NOMO-1 treated with dmso at 0.1 percent for 144 hours (cell line): ENCODE measurements around the gene PTPRH.

ENCODE experiments used
- DNase-seq: peaks from one replicate; lab custom pipeline; 2025; ENCODE audit not compliant: unreplicated experiment; lab: John Stamatoyannopoulos, UW

Gene PTPRH, protein sequence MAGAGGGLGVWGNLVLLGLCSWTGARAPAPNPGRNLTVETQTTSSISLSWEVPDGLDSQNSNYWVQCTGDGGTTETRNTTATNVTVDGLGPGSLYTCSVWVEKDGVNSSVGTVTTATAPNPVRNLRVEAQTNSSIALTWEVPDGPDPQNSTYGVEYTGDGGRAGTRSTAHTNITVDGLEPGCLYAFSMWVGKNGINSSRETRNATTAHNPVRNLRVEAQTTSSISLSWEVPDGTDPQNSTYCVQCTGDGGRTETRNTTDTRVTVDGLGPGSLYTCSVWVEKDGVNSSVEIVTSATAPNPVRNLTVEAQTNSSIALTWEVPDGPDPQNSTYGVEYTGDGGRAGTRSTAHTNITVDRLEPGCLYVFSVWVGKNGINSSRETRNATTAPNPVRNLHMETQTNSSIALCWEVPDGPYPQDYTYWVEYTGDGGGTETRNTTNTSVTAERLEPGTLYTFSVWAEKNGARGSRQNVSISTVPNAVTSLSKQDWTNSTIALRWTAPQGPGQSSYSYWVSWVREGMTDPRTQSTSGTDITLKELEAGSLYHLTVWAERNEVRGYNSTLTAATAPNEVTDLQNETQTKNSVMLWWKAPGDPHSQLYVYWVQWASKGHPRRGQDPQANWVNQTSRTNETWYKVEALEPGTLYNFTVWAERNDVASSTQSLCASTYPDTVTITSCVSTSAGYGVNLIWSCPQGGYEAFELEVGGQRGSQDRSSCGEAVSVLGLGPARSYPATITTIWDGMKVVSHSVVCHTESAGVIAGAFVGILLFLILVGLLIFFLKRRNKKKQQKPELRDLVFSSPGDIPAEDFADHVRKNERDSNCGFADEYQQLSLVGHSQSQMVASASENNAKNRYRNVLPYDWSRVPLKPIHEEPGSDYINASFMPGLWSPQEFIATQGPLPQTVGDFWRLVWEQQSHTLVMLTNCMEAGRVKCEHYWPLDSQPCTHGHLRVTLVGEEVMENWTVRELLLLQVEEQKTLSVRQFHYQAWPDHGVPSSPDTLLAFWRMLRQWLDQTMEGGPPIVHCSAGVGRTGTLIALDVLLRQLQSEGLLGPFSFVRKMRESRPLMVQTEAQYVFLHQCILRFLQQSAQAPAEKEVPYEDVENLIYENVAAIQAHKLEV

DNA sequence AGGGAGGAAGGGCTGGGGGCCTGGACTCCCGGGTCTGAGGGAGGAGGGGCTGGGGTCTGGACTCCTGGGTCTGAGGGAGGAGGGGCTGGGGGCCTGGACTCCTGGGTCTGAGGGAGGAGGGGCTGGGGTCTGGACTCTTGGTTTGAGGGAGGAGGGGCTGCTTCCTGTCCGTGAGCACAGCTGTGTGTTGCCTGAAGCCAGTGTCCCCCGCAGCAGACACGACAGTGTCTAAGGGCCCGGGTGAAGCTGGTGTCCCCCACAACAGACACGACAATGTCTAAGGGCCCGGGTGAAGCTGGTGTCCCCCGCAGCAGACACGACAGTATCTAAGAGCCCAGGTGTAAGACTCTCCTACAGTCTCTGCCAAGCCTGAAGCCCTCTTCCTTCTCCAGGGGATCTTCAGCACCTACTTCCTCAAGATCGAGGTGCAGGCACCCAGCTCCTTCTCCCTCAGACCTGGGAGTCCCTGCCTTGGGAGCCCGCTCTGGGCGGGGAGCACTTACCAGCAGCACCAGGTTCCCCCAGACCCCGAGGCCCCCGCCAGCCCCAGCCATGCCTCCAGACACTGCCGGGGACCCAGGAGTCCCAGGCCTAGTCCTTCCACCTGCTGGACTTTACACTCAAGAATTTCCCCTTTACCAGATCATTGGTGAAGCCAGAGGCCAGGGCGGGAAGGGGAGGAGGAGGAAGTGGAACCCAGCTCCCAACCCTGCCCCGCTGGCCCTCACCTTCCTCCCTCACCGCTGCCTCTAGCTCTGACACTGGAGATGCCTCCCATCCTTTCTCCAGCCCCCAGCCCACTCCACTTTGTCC, at the start of gene PTPRH:
Gene PTPRH, minus strand, starts transcription at position 622 of the 813 bp plus-strand sequence. Its CDS starts 68 bp downstream, at position 554.
- DNase-seq = peak; percentile 64

DNA sequence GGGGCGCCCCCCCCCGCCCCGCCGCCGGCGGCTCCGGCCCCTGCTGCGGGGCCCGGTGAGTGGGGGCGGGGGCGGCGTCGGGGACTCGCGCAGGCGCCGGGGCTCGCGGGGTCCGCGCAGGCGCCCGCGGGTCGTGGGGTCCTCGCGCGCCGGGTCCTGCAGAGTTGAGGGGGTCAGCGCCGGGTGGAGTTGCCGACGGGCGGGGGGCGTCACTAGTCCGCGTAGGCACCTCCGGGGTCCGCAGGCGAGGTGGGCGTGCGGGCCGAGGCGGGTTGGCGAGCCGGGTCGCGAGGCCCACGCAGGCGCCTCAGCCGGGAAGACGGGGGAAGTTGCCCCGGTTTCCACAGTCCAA, 49.2 kb upstream of the PTPRH start:
- no peak for DNase-seq

DNA sequence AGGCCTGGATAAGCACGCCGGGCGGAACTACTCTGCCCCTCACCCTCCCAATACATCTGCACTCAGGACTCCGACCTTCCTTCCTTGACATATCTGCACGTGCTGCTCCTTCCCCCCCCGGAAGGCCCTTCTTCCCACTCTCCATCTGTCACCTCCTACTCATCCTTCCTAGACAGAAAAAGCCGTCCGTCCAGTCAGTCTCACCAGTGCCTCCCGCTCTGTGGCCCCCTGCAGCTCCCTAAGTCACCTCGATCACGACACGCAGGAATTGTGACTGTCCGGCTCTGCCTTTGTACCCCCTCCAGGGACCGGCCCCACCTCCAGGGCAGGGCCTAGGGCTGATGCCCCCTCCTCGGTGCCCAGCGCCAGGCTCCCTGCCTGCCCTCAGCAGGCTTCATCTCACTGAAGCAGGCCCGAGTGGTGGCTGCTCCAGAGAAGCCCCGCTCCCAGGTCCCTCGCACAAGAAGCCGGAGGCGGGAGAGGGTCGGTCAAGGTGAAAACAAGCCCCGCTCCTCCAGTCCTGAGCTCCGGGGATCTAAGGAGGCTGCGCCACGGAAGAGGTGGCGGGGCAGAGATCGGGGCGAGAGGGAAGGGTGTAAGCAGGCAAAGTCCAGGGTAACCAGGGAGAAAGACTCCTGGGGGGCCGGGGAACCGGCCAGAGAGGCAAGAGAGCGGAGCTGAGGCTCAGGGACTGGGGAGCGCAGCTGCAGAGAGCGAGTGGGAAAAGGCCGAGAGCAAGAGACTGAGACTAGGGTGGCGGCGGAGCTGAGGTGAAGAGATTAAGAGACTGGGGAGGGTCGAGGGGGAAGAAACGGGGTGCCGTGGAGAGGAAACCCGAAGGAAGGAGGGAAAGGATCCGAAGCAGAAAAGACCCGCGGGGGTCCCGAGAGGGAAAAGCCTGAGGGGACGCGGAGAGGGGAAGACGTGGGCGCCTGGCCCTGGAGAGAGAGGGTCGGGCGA, 48.4 kb upstream of the PTPRH start:
- no peak for DNase-seq

DNA sequence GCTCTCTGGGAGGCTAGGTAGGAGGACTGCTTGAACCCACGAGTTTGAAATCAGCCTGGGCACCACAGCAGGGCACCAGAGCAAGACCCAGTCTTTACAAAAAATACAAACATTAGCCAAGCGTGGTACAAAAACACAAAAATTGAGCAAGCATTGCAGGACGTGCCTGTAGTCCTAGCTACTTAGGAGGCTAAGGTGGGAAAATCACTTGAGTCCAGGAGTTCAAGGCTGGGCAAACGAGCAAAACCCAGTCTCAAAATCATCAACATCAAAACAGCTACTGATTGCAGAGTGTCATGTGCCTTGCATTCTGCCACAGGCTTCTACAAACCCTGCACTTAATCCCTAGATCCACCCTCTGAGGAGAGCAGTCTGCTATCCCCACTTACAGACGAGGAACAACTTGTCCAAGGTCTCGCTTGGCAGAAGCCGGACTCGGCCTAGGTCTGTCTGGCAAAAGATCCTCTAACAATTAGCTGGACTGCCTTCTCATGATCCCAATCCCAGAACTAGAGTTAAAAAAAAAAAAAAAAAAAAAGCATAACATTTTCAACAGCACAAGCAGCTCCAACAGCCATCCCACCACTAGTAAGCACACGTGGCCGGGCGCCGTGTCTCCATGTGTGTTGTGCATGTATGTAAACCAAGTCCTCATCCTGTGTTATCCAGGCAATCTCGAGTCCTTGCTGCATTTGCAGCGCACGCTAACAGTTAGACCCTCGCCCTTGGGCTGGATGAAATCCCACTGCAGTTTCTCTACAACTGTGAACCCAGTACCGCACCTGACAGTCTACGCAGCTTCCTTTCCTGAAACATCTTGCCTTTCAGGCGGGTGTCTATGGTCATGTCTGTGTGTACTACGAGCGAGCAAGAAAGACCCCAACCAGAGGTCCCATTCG, 47.5 kb upstream of the PTPRH start:
- no peak for DNase-seq

DNA sequence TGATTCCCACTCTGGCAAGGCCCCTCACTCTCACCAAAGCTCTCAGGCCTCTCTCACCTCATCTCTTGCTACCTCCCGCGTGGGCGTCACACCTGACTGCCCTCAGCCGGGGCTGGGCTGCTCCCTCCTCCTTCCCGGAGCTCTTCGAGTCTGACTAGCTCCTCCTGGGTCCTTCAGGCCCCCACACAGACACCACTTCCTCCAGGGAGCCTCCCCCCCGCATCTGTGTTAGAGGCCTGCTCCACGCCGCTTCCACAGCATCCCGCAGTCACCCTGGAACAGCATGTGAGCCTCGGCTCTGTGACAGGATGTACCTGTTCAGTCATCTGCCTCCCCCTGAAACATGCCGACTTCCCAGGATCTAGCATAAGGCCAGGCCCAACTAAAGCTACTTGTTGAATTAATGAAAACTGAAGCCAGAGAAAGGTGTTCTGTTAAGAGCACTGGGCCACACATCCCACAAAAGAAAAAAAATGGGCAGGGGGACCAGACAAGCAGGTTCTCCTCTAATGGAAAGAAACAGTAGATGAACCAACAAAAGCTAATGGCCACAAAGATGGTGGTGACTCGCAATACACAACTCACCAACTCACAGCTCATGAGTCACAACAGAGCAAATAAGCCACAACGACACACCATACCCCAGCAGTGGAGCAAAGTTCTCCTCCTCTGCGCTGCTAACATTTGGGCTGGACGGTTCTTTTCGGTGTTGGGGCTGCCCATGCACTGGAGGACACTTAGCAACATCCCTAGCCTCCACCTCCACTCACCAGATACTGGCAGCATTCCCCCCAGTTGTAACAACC, 46.5 kb upstream of the PTPRH start:
- no peak for DNase-seq

DNA sequence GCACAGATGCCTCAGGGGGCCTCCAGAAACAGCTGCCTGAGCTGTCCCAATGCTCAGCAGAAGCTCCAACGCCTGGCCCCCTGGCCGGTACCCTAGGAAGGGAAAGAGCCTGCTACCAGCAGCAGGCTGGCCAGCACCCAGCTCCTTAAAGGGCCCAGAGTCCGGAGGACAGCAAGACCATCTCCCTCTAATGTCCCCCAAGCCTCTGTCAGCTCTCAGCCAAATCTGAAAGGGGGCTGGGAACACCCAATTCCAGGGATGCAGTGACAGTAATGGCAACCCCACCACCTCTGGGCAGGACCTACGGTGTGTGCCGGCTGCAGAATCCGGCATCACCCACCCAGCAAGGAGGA, 45.3 kb upstream of the PTPRH start:
- DNase-seq = no peak

DNA sequence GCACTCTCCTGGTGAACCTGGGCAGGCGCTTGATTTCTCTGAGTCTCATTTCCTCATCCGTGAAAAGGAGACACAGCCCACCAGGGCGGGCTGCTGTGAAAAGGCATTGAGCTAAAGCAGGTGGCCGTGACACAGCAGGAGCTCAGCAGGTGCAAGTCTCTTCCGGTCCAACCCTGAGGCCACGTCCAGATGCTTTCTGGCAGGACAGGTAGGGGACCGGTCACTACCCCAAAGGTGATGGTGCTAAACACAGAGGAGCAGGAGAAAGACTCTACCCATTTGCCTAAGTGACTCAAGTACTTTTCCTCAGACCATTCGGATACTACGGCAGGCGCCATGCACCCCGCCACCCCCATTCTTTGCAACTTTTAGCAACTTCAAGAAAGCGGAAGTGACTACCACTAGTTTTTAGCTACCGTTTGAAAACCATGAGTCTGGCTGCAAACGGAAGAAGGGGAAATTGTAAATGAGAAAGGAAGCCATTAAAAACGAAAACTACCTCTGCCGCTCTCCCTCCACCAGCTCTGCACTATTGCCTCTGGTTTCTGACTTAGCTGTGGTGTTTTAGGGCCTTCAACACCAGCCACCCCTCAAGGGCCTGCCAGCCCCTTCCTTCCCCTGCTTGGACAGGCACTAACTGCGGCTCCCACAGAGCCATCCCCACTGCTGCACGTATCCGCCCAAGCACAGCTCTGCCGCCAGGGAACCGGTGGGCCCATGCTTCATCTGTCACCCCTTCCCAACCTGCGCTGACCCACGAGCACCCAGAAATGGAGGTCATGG, 44.7 kb upstream of the PTPRH start:
- peak; percentile 83 for DNase-seq

DNA sequence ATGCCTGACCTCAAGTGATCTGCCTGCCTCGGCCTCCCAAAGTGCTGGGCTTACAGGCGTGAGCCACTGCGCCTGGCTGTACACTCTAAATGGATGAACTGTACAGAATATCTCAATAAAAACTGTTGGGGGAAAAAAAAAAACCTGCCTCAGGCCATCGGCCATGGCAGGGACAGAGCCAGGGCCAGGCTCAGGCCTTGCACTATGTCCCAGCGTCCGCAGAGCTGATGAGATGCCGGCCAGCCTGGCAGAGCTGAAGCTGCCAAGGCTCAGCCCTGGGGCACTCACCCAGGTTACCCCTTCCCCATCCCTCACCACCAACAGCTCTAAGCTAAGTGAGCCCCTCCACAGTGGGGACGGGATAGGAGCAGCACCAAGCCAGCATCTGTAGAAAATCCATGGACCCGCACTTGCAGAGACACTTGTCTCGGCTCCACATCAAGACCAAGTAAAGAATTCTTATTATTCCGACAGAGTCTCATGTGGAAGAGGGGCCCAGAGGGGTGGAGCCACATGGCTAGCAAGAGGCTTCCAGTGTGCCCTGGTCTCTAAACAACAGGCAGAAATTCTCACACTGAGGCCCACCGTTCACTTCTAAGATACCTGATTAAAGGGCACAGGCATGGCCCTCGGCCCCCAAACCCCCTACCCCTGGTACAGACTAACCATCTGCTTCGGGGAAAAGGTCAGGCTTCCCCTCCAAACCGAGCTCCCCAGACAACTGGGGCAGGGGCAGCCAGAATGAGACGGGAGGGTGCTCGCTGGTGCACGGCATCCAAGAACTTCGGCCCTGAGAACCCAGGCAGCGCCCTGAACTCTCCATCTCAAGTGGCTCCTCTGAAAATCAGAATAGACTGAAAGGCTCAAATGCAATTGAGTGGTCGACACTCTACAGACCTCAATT, 43.7 kb upstream of the PTPRH start:
- no peak for DNase-seq

DNA sequence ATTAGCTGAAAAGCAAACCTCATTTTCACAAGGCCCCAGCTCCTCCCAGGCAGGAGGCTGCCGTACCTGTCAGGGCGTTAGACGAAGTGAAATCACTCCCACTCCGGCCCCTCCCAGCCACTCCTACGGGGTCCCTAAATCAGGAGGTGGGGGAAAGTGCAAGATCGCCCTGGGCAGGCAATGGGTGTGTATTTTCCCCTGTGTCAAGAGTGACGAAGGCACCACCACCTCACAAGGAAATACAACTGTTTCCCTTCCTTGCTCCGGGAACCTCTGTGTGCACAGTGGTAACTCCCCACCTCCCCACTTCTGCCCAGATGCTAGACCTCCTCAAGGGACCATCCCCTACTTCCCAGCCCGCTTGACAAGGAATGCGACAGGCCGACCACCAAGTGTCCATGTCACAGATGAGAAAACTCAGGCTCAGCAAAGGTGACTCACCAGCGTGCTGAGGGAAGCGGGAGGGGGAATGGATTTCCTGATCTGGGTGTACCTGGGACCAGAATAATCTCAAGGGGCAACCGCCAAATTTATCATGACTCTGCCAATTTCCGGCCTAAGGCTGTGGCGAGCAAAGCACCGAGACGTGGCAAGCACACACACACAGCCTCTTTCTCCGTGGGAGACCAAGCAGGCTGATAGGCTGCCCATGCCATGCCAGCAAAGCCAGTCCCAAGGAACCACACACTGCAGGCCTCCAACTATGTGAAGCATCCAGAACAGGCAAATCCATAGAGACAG, 42.2 kb upstream of the PTPRH start:
- DNase-seq = no peak

DNA sequence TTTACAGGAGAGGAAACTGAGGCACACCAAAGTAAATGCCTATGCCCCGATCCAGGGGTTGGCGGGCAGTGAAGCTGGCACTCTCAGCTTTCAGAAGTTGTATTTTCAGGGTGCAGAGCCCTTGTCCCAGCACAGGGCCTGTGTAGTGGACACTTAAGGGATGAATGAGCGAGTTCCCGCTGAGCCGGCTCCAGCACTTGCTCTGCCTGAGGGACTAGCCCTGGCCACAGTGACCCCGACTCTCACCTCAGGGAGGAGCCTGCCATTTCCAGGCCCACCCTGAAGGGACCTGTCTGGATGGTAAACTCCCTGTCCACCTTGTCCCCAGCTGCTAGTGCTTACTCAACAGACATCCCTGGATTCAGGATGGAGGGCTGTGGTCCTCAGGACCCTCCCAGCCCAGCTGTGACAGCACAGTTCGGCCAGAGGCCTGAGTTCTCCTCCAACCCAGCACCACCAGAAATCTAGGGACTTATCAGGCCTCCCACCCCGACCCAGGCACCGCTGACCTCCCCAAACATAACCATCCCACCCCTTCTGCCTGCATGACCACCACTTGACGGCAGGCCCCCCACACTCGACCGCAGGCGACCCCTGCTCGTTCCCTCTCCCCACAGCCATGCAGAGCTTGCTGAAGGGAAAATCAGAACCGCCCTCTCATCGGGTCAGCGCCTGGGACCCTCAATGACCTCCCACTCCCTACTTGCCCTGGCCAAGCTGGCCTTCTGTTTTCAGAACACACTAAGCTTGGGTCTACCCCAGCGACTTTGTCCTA, 41.1 kb upstream of the PTPRH start:
- no peak for DNase-seq

DNA sequence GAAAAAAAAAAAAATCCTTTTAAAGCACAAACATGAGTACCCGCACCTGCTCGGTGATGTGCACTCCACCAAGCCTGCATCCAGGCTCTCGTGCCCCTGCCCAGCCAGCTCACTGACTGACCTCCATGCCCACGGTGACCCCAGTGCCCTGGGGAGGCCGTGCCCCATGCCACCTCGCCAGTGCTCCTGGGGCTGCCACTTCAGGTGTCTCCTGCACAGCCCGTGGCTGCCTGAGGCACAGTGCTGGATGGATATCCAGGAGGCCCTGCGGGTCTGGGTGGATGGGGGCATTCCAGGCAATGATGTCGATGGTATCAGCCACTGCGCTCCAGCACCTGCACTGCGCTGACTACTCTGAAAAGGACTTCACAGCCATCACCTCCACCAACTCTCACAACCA, 40.5 kb upstream of the PTPRH start:
- DNase-seq = no peak

DNA sequence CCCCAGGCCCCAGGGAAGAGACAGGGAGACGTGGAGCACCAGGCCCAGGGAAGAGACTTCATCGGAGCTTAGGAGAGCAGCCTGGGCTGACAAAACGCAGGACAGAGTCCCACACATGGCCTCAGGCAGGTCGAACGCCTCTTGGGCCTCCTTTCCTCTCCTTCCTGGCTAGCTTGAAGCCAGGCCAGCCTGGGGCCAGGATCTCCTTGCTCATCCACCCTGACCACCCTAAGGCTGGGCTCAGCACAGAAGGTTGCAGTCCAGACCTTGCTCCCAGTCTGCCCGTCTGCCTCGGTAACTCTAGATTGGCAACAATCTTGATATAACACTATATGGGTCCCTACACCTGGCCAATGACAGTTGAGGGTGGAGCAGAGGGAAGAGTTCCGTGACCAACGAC, 39.4 kb upstream of the PTPRH start:
- DNase-seq = no peak

DNA sequence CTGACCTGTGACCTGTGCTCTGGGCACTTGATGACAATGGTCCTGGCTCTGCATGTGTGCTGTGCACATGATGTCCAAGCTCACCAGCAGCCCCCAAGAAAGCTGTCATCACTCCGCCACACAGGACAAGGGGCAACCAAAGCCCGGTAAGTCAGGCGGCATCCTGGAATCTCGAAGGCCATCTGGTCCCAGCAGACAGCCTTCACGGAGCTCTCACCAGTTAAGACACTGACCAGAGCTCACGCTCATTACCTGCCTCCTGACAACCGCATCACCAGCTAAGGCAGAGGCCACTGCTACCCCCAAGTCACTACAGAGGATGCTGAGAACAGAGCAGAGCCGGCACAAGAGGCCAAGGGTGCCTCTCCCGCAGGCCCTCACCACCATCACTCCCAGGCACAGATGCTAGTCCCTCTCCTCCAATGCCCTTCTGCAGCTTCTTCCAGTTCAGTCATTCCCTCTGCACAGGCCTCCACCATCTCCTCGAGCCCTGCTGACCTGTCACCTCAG, 38.9 kb upstream of the PTPRH start:
- DNase-seq = no peak

DNA sequence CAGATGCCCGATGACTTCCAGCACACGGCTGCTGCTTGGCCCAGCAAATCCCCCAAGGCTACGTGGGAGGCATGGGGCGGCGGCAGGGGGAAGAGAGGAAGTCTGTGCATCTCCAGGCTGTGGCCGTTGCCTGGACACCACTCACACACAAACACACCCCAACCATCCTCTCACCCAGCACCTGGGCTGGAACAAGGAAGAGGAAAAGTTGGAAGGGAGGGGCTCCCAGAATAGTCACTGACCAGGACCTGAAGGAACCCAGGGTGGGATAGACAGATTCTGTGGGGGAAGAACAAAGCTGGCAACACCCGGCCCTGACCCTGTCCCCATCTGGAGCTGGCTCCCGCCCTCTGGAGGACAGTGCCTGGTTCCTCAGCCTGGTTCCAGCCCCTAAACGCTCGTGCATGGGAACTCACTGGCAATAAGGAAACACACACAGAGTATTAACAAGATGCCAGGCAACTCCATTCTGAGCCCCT, 38.4 kb upstream of the PTPRH start:
- no peak for DNase-seq
